Retinal pigment epithelial cell (primary cell): Measurements from ENCODE around the gene BACH1.

Experiments used
- DNase-seq: peaks from one replicate; pipeline ENCODE4 v3.0.0-alpha.2; 2010; ENCODE audit warnings: low read depth
- H3K4me3 ChIP-seq: 2 replicates; pipeline ENCODE4 v1.5.1; 2011; ENCODE audit warnings: mild to moderate bottlenecking, low read length, control low read depth, moderate library complexity
- TF ChIP-seq, protein P1 (sequence below): conservative IDR thresholded peaks from 2 replicates; pipeline ENCODE4 v1.5.1; 2011; ENCODE audit warnings: low read depth, low read length, control low read depth, inconsistent platforms

BACH1 gene

DNA sequence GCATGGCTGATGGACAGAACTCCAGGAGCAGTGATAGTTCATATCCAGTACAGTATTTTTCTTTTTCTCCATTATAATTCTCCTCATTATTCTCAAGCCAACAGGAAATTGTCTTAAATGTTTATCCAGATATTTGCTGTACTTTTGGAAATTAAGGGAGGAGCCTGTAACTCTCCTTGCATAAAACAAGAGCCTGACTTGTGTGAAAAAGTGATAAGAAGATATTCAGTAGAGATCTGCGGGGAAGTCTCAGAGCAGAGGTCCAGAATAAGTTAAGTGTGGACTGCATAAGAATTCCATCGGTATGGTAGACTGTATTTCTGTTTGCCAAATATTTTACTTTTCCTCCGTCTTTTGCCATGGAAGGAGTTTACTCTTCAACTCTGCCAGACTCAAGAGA lies 70.2 kb downstream of the BACH1 start:
- TF ChIP-seq, protein P1, sequence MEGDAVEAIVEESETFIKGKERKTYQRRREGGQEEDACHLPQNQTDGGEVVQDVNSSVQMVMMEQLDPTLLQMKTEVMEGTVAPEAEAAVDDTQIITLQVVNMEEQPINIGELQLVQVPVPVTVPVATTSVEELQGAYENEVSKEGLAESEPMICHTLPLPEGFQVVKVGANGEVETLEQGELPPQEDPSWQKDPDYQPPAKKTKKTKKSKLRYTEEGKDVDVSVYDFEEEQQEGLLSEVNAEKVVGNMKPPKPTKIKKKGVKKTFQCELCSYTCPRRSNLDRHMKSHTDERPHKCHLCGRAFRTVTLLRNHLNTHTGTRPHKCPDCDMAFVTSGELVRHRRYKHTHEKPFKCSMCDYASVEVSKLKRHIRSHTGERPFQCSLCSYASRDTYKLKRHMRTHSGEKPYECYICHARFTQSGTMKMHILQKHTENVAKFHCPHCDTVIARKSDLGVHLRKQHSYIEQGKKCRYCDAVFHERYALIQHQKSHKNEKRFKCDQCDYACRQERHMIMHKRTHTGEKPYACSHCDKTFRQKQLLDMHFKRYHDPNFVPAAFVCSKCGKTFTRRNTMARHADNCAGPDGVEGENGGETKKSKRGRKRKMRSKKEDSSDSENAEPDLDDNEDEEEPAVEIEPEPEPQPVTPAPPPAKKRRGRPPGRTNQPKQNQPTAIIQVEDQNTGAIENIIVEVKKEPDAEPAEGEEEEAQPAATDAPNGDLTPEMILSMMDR = no peak
- DNase-seq = no peak

DNA sequence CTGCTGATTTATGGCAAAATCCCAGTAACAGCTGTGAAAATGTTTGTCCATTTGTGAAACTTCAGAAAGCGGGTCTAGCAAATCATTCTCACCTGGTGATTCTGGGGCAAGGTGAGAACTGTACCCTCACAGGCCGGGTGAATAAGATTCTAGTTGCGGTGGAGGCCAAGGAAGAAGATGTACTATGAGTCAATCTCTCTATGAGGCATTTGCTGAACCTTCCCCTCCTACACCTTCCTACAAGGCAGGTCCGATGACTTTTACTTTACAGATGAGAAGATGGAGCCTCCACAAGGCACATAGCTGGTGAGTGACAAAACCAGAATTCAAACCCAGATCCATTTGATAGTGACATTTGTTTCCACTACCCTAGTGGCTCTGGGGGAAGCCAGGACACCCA lies 72.7 kb downstream of the BACH1 start:
- DNase-seq = no peak
- TF ChIP-seq, protein P1 = no peak
- H3K4me3 ChIP-seq = no peak overlapping the region

More for the DNA sequence above, 70.2 kb downstream of the BACH1 start:
- H3K4me3 ChIP-seq = no peak overlapping the region

- no peak overlapping the region for H3K4me3 ChIP-seq
- DNase-seq = peak; percentile 26
- TF ChIP-seq, protein P1 = peak; percentile 64
Observed at GRCh38 chr21:29372063-29372802, 73.5 kb downstream of the BACH1 start.

DNA sequence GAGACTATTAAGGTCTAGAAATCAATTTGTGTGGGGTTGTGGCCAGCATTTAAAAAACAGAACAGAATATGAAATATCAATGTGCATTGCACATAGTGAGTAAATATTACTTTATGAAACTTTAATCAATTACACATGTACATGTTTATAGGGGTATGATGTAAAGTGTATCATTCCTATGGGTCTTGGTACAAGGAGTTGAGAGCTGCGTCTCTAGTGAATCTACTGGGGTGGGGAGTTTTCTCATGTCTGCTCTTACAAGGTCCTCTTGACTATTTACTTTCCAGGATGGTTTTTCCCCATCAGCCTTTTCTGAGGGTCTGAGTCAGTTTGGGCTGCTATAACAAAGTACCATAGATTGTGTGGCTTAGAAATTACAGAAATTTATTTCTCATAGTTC lies 75.8 kb downstream of the BACH1 start:
- TF ChIP-seq, protein P1 = no peak
- no peak overlapping the region for H3K4me3 ChIP-seq
- no peak for DNase-seq

- no peak for DNase-seq
- H3K4me3 ChIP-seq = no peak overlapping the region
Observed at GRCh38 chr21:29376556-29376955, 77.8 kb downstream of the BACH1 start.

DNA sequence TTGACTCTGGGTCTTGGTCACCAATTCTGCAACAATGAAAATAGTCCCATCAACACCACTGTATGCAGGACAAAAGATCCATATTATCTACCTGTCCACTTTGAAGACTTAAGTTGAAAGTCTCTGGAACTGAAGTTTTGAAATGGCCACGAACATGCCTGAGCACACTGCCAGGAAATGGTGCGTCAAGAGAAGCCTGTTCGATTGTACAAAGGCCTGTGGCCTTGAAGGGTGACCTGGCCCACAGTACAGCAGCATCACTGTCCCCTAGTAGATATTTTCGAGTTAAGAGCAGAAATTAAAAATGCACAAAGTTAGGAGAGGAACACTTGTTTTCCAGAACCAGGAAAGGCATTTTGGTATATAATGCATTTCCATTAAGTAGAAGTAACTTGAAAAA lies 78.5 kb downstream of the BACH1 start:
- no peak overlapping the region for H3K4me3 ChIP-seq
- no peak for DNase-seq
- TF ChIP-seq, protein P1 = no peak

More at GRCh38 chr21:29376556-29376955, 77.8 kb downstream of the BACH1 start:
- TF ChIP-seq, protein P1 = peak; percentile 40

- H3K4me3 ChIP-seq = no peak overlapping the region
- TF ChIP-seq, protein P1 = no peak
- peak; percentile 30 for DNase-seq
Observed at GRCh38 chr21:29378832-29379231, 80.1 kb downstream of the BACH1 start.
